ENCODE data around the gene PTPRJ.

The PTPRJ gene

GRCh38 chr11:47987781-47988180 is 7.4 kb downstream of the PTPRJ start:
- DNase-seq (ENCODE audit: low read depth), result no peak
- TF ChIP-seq CTCF (IDR thresholded peaks at IDR 0.05; ENCODE audit: low read depth, low read length, missing control alignments), result no peak
- no peak overlapping the region; the same call in 1 of the 2 replicates for H3K4me3 ChIP-seq (ENCODE audit: low read depth, low read length)

- no peak overlapping the region for H3K4me3 ChIP-seq (ENCODE audit: low read depth, low read length)
- no peak for TF ChIP-seq CTCF (IDR thresholded peaks at IDR 0.05; ENCODE audit: low read depth, low read length, missing control alignments)
- DNase-seq (ENCODE audit: low read depth), result no peak
Observed at GRCh38 chr11:47989779-47990178, 9.4 kb downstream of the PTPRJ start.

- TF ChIP-seq CTCF (IDR thresholded peaks at IDR 0.05; ENCODE audit: low read depth, low read length, missing control alignments), result no peak
- DNase-seq (ENCODE audit: low read depth), result no peak
- peak overlapping the region; percentile 4; the same call in 1 of the 2 replicates for H3K4me3 ChIP-seq (ENCODE audit: low read depth, low read length)
Observed at GRCh38 chr11:47991266-47991830, 11.0 kb downstream of the PTPRJ start.

GRCh38 chr11:47991894-47992293 is 11.5 kb downstream of the PTPRJ start:
- no peak for TF ChIP-seq CTCF (IDR thresholded peaks at IDR 0.05; ENCODE audit: low read depth, low read length, missing control alignments)
- DNase-seq (ENCODE audit: low read depth), result no peak
- no peak overlapping the region for H3K4me3 ChIP-seq (ENCODE audit: low read depth, low read length)

- DNase-seq (ENCODE audit: low read depth), result no peak
- no peak for TF ChIP-seq CTCF (IDR thresholded peaks at IDR 0.05; ENCODE audit: low read depth, low read length, missing control alignments)
Observed at GRCh38 chr11:47992959-47993820, 12.8 kb downstream of the PTPRJ start.

GRCh38 chr11:47994417-47994816 is 14.1 kb downstream of the PTPRJ start:
- H3K4me3 ChIP-seq (ENCODE audit: low read depth, low read length), result no peak overlapping the region
- no peak for DNase-seq (ENCODE audit: low read depth)
- no peak for TF ChIP-seq CTCF (IDR thresholded peaks at IDR 0.05; ENCODE audit: low read depth, low read length, missing control alignments)

More at GRCh38 chr11:47992959-47993820, 12.8 kb downstream of the PTPRJ start:
- H3K4me3 ChIP-seq (ENCODE audit: low read depth, low read length), result no peak overlapping the region

All from GM12864 (cell line).